ENCODE data around the gene GARIN5A. TPM values are rescaled to one million over a fixed set of nuclear protein-coding genes. Genes with fewer than 3 reads are reported as not detected.

The GARIN5A gene
- total and polyA plus RNA-seq, 9 of the 15 experiments (the other 6 are each of a cell fraction or from before 2014, with no cell fraction given): 0.10 to 0.82 (median 0.23) TPM; not detected in 2

GRCh38 chr19:50462970-50463369, 13.7 kb downstream of the GARIN5A start:
- H3K4me2 ChIP-seq (ENCODE audit: insufficient read depth, low read length): no peak overlapping the region
- in situ Hi-C loops (cut with MboI): loop anchor here (5.0 kb wide), 1 partner anchor 96 kb away; the partner anchor contains the start of gene NAPSA
- BruUV-seq (replicated peaks): no TSS peak
- H3K4me1 ChIP-seq (replicated peaks in 1 of 2; ENCODE audit: control insufficient read depth in 2 of 2, insufficient read depth in 2 of 2, low read length in 2 of 2): peaks cover 12 to 52% of the 10 kb centered on the region in 2 experiments; a peak in 4 of 5 replicates
- no peaks in the 10 kb centered on the region for H3K9me1 ChIP-seq (ENCODE audit: control insufficient read depth, insufficient read depth, low read length)
- H3K4me3 ChIP-seq: no peak overlapping the region
- TF ChIP-seq ARID4B (CRISPR knock-in tag; IDR thresholded peaks at IDR 0.05) (no peak), ZBTB40 (IDR thresholded peaks at IDR 0.05) (peak; percentile 95), ZBTB40 (CRISPR knock-in tag; IDR thresholded peaks at IDR 0.05) (peak; percentile 88), ETS1 (conservative IDR thresholded peaks at IDR 0.05; ENCODE audit: control insufficient read depth, low read depth, low read length) (no peak)
- ChIA-PET POLR2A (interaction anchor here (1.3 kb wide), 1 partner anchor 92 kb away, joined by 3 read pairs; no protein-coding TSS in a partner anchor), CTCF (ENCODE audit: low intra/inter-chr PET ratio) (no interaction called here)
- ATAC-seq (no peak), FAIRE-seq (no peak), DNase-seq (ENCODE audit: extremely low read depth in 1 of 4, low spot score in 3 of 4) (no peak)
- H2AFZ ChIP-seq (ENCODE audit: low read depth, low read length): no peak overlapping the region
- H3K27ac ChIP-seq (ENCODE audit: extremely low read depth, low read depth, low read length): no peak overlapping the region
- H4K20me1 ChIP-seq (replicated peaks; ENCODE audit: control insufficient read depth, insufficient read depth, low read length): no peaks in the 10 kb centered on the region
- whole genome bisulfite sequencing (ENCODE audit: insufficient coverage, low coverage, missing lambda C conversion rate): 47% methylated on average over 7 of the region's 7 CpGs
- intact Hi-C loops (cut with micrococcal nuclease): no loop called here
- H3K79me2 ChIP-seq (ENCODE audit: control insufficient read depth, insufficient read depth, low read length): no peaks in the 10 kb centered on the region
- H3K9ac ChIP-seq (ENCODE audit: insufficient read depth in 1 of 2, low read depth in 2 of 2, low read length in 2 of 2): peak overlapping the region in 1 of 2 experiments; percentile 31; a peak in 1 of 4 replicates
- H3K36me3 ChIP-seq (ENCODE audit: control insufficient read depth, insufficient read depth, low read length): no peaks in the 10 kb centered on the region
- no peaks in the 10 kb centered on the region for H3K9me3 ChIP-seq (replicated peaks; ENCODE audit: control insufficient read depth, insufficient read depth, low read depth, low read length)
- H3K27me3 ChIP-seq (ENCODE audit: control insufficient read depth in 2 of 2, insufficient read depth in 2 of 2, low read length in 2 of 2): peaks cover 0 to 5% of the 10 kb centered on the region in 2 experiments; a peak in 2 of 5 replicates
